Glomerular endothelial cell (primary cell): ENCODE data around the gene FAM163B. TPM values are rescaled to one million over a fixed set of nuclear protein-coding genes. Genes with fewer than 3 reads are reported as not detected.

Experiments
- DNase-seq: peaks from one replicate; pipeline ENCODE4 v3.0.0-alpha.2; 2011; ENCODE audit warnings: low read depth, low spot score; ENCODE audit errors: extremely low read depth
- total RNA-seq: library from RNA; depleted of rRNA; stranded (reverse); fragments of >200 nt; gene quantifications from 2 replicates; pipeline ENCODE4 v1.2.3, GENCODE V29; 2015

Gene FAM163B
- total RNA-seq: not detected in 2 replicates

- no peak for DNase-seq
Measured at GRCh38 chr9:133609311-133610098, at the start of gene FAM163B. Gene FAM163B, minus strand, starts transcription at chr9:133609389. Its CDS starts 29,166 bp downstream, at chr9:133580223.

- no peak for DNase-seq
Measured at GRCh38 chr9:133657120-133657661, 48.0 kb upstream of the FAM163B start.

GRCh38 chr9:133656211-133657119, 47.3 kb upstream of the FAM163B start:
- no peak for DNase-seq

GRCh38 chr9:133655701-133656100, 46.5 kb upstream of the FAM163B start:
- DNase-seq: no peak

GRCh38 chr9:133654736-133655657, 45.8 kb upstream of the FAM163B start:
- no peak for DNase-seq

- DNase-seq: no peak
Measured at GRCh38 chr9:133653638-133654037, 44.4 kb upstream of the FAM163B start.

- no peak for DNase-seq
Measured at GRCh38 chr9:133650026-133650425, 40.8 kb upstream of the FAM163B start.

GRCh38 chr9:133649194-133649593, 40.0 kb upstream of the FAM163B start:
- DNase-seq: no peak

- DNase-seq: no peak
Measured at GRCh38 chr9:133647765-133648469, 38.7 kb upstream of the FAM163B start.

GRCh38 chr9:133647148-133647547, 38.0 kb upstream of the FAM163B start:
- no peak for DNase-seq

- no peak for DNase-seq
Measured at GRCh38 chr9:133645021-133645765, 36.0 kb upstream of the FAM163B start.

GRCh38 chr9:133643978-133644760, 35.0 kb upstream of the FAM163B start:
- DNase-seq: no peak

- no peak for DNase-seq
Measured at GRCh38 chr9:133643362-133643755, 34.2 kb upstream of the FAM163B start.

GRCh38 chr9:133642708-133643361, 33.6 kb upstream of the FAM163B start:
- no peak for DNase-seq

GRCh38 chr9:133641861-133642595, 32.8 kb upstream of the FAM163B start:
- no peak for DNase-seq

GRCh38 chr9:133641396-133641655, 32.1 kb upstream of the FAM163B start:
- DNase-seq: no peak
